Rectal smooth muscle tissue (tissue), 1 donor: Measurements from ENCODE around the gene CAMK1D.
A peak's percentile ranks its signal among the peaks of the same experiment; 100 is the strongest.

Experiments used
- H3K27ac ChIP-seq: one replicate; pipeline ENCODE4 v1.7.0; 2013; ENCODE audit warnings: low read depth, low read length, inconsistent platforms
- H3K27me3 ChIP-seq: one replicate; pipeline ENCODE4 v1.7.0; 2013; ENCODE audit warnings: low read length; ENCODE audit not compliant: control insufficient read depth, insufficient read depth
- H3K36me3 ChIP-seq: one replicate; pipeline ENCODE4 v1.7.0; 2013; ENCODE audit warnings: low read length; ENCODE audit not compliant: control insufficient read depth, insufficient read depth
- H3K4me1 ChIP-seq: one replicate; pipeline ENCODE4 v1.7.0; 2013; ENCODE audit warnings: low read length; ENCODE audit not compliant: control insufficient read depth, insufficient read depth
- H3K4me3 ChIP-seq: one replicate; pipeline ENCODE4 v1.7.0; 2013; ENCODE audit warnings: low read length
- H3K9ac ChIP-seq: one replicate; pipeline ENCODE4 v1.7.0; 2013; ENCODE audit warnings: low read length

The CAMK1D gene

DNA sequence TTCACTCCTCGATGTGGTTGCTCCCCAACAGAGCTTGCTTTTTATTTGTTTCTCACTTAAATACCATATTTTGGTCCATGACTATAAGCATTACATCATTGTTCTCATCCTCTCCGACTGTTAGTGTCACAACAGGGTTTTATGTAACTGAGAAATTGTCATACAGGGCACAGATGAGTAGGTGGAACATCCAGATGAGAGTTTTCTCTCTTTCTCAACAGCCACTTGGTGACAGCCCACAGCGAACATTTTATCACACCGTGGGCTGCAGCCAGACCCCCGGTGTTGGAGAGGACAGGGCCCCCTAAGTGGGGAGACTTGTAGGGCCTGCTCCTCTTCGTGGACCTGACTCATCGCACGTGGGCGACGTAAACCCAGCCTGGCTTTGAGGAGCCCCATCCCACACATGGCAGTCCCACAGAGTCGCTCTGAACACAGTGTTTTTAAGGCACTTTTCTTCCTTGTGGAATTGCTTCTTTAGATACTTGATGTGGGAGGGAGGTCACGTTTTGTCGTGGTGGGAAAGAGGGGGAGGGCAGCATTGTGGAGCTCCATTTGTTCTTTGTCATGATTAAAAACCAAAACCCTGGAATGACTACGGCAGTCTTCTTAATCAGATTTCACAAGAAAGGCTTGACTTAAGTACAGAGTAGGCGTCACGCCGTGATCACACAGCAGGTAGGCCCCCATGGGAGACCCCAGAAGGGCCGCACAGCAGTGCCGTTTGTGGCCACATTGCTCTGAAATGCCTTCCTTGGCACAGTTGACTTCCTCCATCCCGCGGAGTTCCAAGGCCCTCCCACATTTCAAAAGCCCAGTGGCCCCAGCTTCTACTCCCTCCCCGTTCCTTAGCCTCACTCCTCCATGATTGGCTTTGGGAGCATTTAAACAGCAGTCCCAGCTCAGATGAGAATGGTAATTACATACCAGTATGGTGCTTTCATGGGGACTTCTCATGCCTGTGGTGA lies 431.6 kb downstream of the CAMK1D start:
- no peaks in the 10 kb centered on the region for H3K27me3 ChIP-seq
- H3K4me1 ChIP-seq, result peaks cover 2% of the 10 kb centered on the region
- H3K4me3 ChIP-seq, result no peak overlapping the region
- no peaks in the 10 kb centered on the region for H3K36me3 ChIP-seq
- H3K9ac ChIP-seq, result no peak overlapping the region
- H3K27ac ChIP-seq, result peak overlapping the region; percentile 54

DNA sequence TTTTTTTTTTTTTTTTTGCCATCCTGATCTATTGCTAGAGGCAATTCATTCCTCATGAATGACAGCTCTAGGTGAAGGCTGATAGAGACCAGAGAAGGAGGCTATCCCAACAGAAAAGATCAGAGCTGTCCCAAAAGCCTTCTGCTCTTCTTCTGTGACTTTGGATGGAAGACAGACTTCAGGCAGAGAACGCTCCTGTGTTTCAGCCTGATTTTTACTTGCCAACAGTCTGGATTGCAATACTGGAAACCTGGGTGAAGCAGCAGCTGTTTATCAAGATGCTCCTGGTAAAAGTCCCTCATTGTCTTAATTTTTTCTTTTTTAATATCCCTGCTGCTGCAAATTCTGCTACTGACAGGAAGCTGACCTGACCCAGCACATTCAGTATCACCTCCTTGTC lies 432.6 kb downstream of the CAMK1D start:
- Histone ChIP-seq H3K27me3 (no peaks in the 10 kb centered on the region), H3K4me3 (no peak overlapping the region), H3K9ac (no peak overlapping the region), H3K27ac (peak overlapping the region; percentile 37), H3K36me3 (no peaks in the 10 kb centered on the region), H3K4me1 (peaks cover 2% of the 10 kb centered on the region)

DNA sequence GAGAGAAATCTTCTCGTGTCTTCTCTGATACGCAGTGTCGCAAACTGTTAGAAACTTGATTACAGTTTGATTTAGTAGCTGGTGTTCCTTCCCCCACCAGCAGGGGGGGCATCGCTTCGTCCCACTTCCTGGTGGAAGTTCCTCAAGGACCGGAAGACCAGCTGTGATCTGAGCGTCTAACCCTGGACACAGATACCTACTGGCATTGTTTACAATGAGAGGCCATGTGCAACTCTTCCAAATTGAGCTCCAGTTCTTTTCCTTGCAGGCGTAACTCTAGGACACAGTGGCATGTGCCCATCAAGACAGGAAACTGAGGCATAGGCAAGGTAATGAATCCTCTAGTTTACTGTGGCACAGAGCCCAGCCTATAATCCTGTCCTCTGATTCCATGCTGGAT lies 433.2 kb downstream of the CAMK1D start:
- no peak overlapping the region for H3K9ac ChIP-seq
- H3K4me1 ChIP-seq, result peaks cover 2% of the 10 kb centered on the region
- no peak overlapping the region for H3K4me3 ChIP-seq
- no peak overlapping the region for H3K27ac ChIP-seq
- no peaks in the 10 kb centered on the region for H3K27me3 ChIP-seq
- H3K36me3 ChIP-seq, result no peaks in the 10 kb centered on the region

DNA sequence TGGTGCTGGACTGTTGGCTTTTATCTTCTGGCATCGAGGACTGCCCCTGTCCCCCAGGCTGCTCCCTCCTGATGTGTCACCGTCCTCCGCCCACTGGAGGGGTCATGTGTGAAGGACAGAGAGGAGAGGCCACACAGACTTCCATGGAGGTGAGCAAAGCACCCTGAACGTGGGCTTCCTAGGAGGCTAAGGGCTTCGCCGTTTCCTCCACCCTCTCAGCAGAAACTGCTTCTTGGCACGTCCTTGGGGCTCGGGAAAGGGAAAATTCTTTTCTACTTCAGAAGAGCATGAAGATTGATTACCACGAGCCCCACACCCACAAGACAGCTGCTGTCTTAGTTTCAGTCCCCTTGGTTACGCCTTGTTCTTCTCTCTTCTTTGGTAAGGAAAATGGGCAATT lies 433.9 kb downstream of the CAMK1D start:
- Histone ChIP-seq H3K27ac (peak overlapping the region; percentile 40), H3K9ac (no peak overlapping the region), H3K4me3 (no peak overlapping the region), H3K4me1 (peaks cover 2% of the 10 kb centered on the region), H3K36me3 (no peaks in the 10 kb centered on the region), H3K27me3 (no peaks in the 10 kb centered on the region)

DNA sequence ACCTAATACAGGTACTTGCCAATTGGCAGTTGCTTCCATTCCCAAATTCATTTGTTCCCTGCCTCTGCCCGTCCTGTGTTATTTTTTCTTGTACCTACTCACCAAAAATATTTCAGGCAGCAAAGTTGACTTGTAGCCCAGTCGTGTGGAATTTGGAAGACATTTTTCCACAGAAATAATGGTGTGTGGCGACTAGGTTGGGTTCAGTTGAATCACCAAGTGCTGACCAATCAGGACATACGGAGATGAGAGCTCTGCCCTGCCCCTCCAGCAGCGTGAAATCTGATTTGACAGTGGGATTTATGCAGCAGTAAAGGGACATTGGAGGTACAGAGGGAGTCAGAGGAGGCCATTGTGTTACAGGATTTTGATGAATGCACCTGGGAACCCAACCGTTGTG lies 435.3 kb downstream of the CAMK1D start:
- H3K36me3 ChIP-seq, result no peaks in the 10 kb centered on the region
- H3K27ac ChIP-seq, result no peak overlapping the region
- no peak overlapping the region for H3K9ac ChIP-seq

DNA sequence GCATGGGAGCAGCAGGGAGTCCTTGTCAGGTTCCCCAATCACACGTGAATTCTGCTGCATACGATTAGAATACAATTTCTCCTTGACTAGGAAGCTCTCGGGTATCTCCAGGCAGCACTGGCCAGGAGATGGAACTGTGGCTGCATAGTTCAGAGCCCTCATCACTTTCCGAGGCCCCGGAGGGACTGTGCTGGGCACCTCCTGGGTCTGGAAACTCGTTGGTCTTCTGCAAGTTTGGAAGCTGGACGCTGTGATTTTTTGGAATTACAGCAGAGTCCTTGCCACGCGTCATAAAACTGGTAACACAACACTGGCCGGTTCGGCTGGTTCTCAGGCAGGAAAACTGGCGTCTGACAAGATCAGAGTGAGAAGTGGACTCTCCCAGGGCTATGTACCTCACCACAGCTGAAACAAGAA lies 436.1 kb downstream of the CAMK1D start:
- H3K36me3 ChIP-seq, result no peaks in the 10 kb centered on the region
- H3K4me3 ChIP-seq, result no peak overlapping the region
- H3K27me3 ChIP-seq, result no peaks in the 10 kb centered on the region
- peaks cover 2% of the 10 kb centered on the region for H3K4me1 ChIP-seq
- H3K9ac ChIP-seq, result no peak overlapping the region
- no peak overlapping the region for H3K27ac ChIP-seq

More for the DNA sequence above, 435.3 kb downstream of the CAMK1D start:
- Histone ChIP-seq H3K4me1 (peaks cover 2% of the 10 kb centered on the region), H3K27me3 (no peaks in the 10 kb centered on the region), H3K4me3 (no peak overlapping the region)

DNA sequence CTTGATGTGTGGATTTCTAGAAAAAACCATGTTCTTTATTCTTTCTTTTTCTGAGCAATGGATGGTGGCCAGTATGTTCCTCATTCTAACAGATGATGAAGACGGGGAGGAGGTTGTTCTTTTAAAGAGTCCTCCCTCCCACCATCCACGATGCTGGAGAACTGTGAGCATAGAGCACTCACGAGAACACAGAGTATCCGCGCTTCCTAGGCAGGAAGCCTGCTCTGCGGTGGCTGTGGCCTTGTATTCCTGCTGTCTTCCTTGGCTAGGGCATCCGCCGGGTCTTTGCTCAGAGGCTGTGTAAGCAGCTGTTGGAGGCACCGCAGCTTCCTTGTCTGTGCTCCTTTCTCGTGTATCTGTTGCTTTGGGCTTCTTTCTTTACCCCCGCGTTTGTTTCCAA lies 437.9 kb downstream of the CAMK1D start:
- no peak overlapping the region for H3K27ac ChIP-seq
- peaks cover 2% of the 10 kb centered on the region for H3K4me1 ChIP-seq
- H3K36me3 ChIP-seq, result no peaks in the 10 kb centered on the region
- H3K27me3 ChIP-seq, result no peaks in the 10 kb centered on the region
- H3K9ac ChIP-seq, result no peak overlapping the region
- no peak overlapping the region for H3K4me3 ChIP-seq

DNA sequence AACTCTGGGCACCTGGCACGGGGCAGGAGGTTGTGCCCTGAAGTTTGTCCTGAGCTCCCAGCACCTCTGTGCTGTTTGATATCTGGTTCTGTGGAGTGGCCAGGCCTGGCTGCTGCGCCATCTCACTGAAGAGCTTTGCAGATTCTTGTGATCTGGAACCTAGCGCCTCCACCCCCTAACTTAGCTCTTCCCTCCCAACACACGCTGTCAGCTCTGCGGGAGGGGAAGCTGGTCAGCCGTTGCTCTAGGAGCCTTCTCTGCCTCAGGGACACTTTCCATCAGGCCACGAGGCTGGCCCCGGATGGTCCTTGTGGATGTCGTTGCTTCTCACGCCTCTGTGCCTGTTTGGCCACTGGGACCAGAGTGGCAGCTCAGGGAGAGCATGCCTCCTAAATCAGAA lies 438.9 kb downstream of the CAMK1D start:
- no peak overlapping the region for H3K4me3 ChIP-seq
- H3K27me3 ChIP-seq, result no peaks in the 10 kb centered on the region
- H3K9ac ChIP-seq, result no peak overlapping the region
- no peak overlapping the region for H3K27ac ChIP-seq
- H3K4me1 ChIP-seq, result no peaks in the 10 kb centered on the region
- H3K36me3 ChIP-seq, result no peaks in the 10 kb centered on the region

GRCh38 chr10:12790270-12790669 lies 440.9 kb downstream of the CAMK1D start:
- no peak overlapping the region for H3K4me3 ChIP-seq
- H3K4me1 ChIP-seq, result no peaks in the 10 kb centered on the region
- H3K9ac ChIP-seq, result no peak overlapping the region
- H3K27ac ChIP-seq, result no peak overlapping the region
- H3K27me3 ChIP-seq, result no peaks in the 10 kb centered on the region
- H3K36me3 ChIP-seq, result no peaks in the 10 kb centered on the region

- Histone ChIP-seq H3K36me3 (no peaks in the 10 kb centered on the region), H3K4me3 (no peak overlapping the region), H3K9ac (no peak overlapping the region), H3K27me3 (no peaks in the 10 kb centered on the region), H3K27ac (no peak overlapping the region), H3K4me1 (peaks cover 3% of the 10 kb centered on the region)
These were observed 442.4 kb downstream of the CAMK1D start for GRCh38 chr10:12791728-12792127.

GRCh38 chr10:12792889-12793556 lies 443.7 kb downstream of the CAMK1D start:
- Histone ChIP-seq H3K36me3 (no peaks in the 10 kb centered on the region), H3K27me3 (no peaks in the 10 kb centered on the region), H3K4me1 (peaks cover 3% of the 10 kb centered on the region), H3K27ac (no peak overlapping the region), H3K9ac (no peak overlapping the region), H3K4me3 (no peak overlapping the region)

GRCh38 chr10:12795315-12796110 lies 446.2 kb downstream of the CAMK1D start:
- Histone ChIP-seq H3K4me1 (peaks cover 3% of the 10 kb centered on the region), H3K9ac (no peak overlapping the region), H3K36me3 (peaks cover 2% of the 10 kb centered on the region), H3K27me3 (no peaks in the 10 kb centered on the region), H3K4me3 (no peak overlapping the region), H3K27ac (peak overlapping the region; percentile 45)
